Camera-type eye (tissue), 1 donor: ENCODE data around the gene GDPD1. TPM values are rescaled to one million over a fixed set of nuclear protein-coding genes. Genes with fewer than 3 reads are reported as not detected.

Source experiments
- total RNA-seq: library from RNA; depleted of rRNA; stranded (reverse); fragments of >200 nt; gene quantifications from one replicate; pipeline ENCODE4 v1.2.3, GENCODE V29; 2014

The GDPD1 gene
- 15.1 TPM for total RNA-seq

DNA sequence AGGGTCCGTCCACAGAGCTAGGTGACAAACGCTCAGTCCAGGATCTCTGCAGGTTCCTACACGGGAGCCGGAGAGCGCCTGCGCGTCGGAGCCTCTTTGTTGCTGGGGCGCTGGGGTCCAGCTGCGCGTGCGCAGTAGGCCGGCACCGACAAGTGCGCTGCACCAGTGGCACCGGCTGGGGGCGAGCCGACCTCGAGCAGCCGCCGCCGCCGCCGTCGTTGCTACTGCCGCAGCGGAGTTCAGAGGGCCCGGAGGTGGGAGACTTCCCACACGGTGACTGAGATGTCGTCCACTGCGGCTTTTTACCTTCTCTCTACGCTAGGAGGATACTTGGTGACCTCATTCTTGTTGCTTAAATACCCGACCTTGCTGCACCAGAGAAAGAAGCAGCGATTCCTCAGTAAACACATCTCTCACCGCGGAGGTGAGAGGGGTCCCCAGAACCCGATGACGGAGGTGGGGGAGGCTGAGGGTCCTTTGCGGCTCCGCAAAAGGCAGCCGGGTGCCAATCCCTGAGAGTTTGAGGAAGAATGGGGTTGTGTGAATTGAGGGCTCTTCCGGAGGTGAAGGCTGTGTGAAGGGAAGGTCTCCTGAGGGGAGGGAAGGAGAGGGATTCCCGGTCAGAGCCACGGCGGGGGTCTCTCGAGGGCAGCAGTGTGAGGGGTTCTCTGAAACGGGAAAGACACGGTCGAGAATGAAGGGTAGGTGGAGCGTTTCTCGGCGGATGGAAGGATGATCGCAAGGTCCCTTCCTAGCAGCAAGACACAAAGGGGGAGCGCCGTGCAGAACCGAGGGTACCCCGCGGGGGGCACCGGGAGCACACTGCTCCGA lies at the start of gene GDPD1:
Gene GDPD1, plus strand, starts transcription at position 184 of the 831 bp plus-strand sequence. Its CDS starts 99 bp downstream, at position 283.

Other genes with a start within 250 kb of the GDPD1 start
- 63.7 TPM for gene TRIM37, start 113.6 kb upstream of the GDPD1 start, total RNA-seq
- gene SKA2, start 65.3 kb upstream of the GDPD1 start, total RNA-seq, result 120 TPM
- 255 TPM for gene PRR11, start 64.8 kb upstream of the GDPD1 start, total RNA-seq
- gene SMG8, start 10.5 kb upstream of the GDPD1 start, total RNA-seq, result 22.5 TPM
- gene YPEL2, start 111.1 kb downstream of the GDPD1 start, total RNA-seq, result 76.4 TPM